Adrenal gland (tissue), 12 donors: ENCODE results near the gene CATSPERB. TPM values are rescaled to one million over a fixed set of nuclear protein-coding genes. Genes with fewer than 3 reads are reported as not detected.
"Not testable (repeated sequence)": the region's sequence is repeated elsewhere in the genome, so short reads cannot be mapped to it uniquely, and the experiment has no call there.

ENCODE experiments used
- DNase-seq, 7 donors: peaks; one replicate each; pipeline ENCODE4 v3.0.0-alpha.2; 2019 to 2020
- H3K27ac ChIP-seq, 5 donors: fragments of 200-600 bp; sonication (generic) in 4 of 5; 1 replicate in 3 of 5; 2 replicates in 2 of 5; pipeline versions ENCODE4 v1.5.1 to v1.8.0; 2016 to 2020; ENCODE audit warnings: mild to moderate bottlenecking in 1 of 5
- H3K27me3 ChIP-seq: fragments of 200-600 bp; 2 replicates; pipeline ENCODE4 v1.8.0; 2021
- H3K36me3 ChIP-seq, 2 donors: fragments of 200-600 bp; replicated peaks in 1 of 2; 1 replicate in 1 of 2; 2 replicates in 1 of 2; pipeline versions ENCODE4 v1.5.1 to v1.8.0; 2018 to 2022
- H3K4me1 ChIP-seq, 2 donors: fragments of 200-600 bp; replicated peaks in 1 of 2; 1 replicate in 1 of 2; 2 replicates in 1 of 2; pipeline versions ENCODE4 v1.5.1 to v1.8.0; 2018 to 2021
- H3K4me3 ChIP-seq, 4 donors: fragments of 200-600 bp; sonication (generic) in 3 of 4; one replicate each; pipeline ENCODE4 v1.5.1; 2016 to 2018
- H3K9me3 ChIP-seq, 3 donors: fragments of 200-600 bp; sonication (generic) in 1 of 3; replicated peaks in 1 of 3; 1 replicate in 2 of 3; 2 replicates in 1 of 3; pipeline versions ENCODE4 v1.5.1 to v1.8.0; 2016 to 2021
- POLR2A ChIP-seq, 2 donors: fragments of 450-650 bp; IDR thresholded peaks; one replicate each; pipeline ENCODE4 v1.6.1; 2017; ENCODE audit warnings: antibody characterized with exemption in 2 of 2, mild to moderate bottlenecking in 2 of 2, moderate library complexity in 1 of 2
- WGBS, 4 donors: extraction: QIAGEN DNeasy Blood & Tissue Kit in 2 of 4; methylation state at CpG; one replicate each; pipeline versions ENCODE4 v1.1.5 to v1.1.7; 2013 to 2017; 5-methylcytosine and 5-hydroxymethylcytosine counted together
- intact Hi-C, 2 donors: fragments of 100-400 bp; cut with DNase I; formaldehyde crosslinking; loops; one replicate each; pipeline versions ENCODE4 v1.14.1 to v1.15.0; 2022 to 2023
- polyA plus RNA-seq, 3 donors: library from polyadenylated mRNA; stranded (reverse); fragments of 200-250 nt in 2 of 3; fragments of 350-450 nt in 1 of 3; fragmentation: Illumina TruSeq in 1 of 3; extraction: RNeasy Lipid Tissue Mini Kit (QIAGEN cat#74804) in 1 of 3; gene quantifications; one replicate each; pipeline ENCODE4 v1.2.3, GENCODE V29; 2013 to 2014
- total RNA-seq, 9 donors: library from RNA; depleted of rRNA in 4 of 9; stranded (reverse); fragments of >200 nt in 4 of 9; fragments of 120-200 nt in 1 of 9; fragmentation: NEBNext Ultra II Directional in 1 of 9; extraction: Animal tissue kit (Norgen Biotek cat#: 25700) in 1 of 9; gene quantifications; one replicate each; pipeline versions ENCODE4 v1.1.0 to v1.2.4, GENCODE V29; 2013 to 2023
- TF ChIP-seq, protein P1 (sequence below), 6 experiments: fragments of 450-650 bp in 4 of 6; fragments of 200-600 bp in 2 of 6; sonication (generic) in 1 of 6; IDR thresholded peaks; 1 replicate in 5 of 6; 2 replicates in 1 of 6; pipeline versions ENCODE4 v1.5.1 to v1.8.0; 2016 to 2021; ENCODE audit warnings: antibody characterized with exemption in 6 of 6, mild to moderate bottlenecking in 2 of 6, moderate library complexity in 1 of 6
- donor health status: healthy with polysubstance abuse.
- donor health status: Bipolar disorder and iron deficiency.
- donor health status: DM: yes; HTN: yes; CAD: no.
- donor health status: DM: no; HTN: no; CAD: no.
- donor health status: DM: no; HTN: no; CAD: no.
- donor health status: DM: yes; HTN: yes; CAD: no.

CATSPERB gene
- total and polyA plus RNA-seq, 12 donors: 0.11 to 3.2 (median 0.70) TPM; not detected in 2

DNA sequence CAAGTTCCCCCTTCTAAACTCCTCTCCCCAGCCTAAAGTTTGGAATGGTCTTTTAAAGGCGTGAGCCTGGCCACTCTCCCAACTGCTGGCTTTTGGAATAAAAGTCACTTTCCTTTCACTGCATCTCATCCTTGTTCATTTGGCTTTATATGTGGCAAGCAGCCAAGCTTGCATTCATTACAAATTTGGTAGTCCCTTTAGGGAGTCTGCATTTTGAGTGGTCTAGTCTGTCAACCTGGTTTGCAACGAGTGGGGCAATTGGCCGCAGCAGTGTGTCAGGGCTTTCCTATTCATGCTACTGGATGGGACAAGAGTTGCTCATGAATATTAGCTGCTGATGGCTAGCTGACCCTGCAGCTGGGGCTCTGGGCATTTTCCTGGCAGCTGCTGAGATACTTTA lies 57.0 kb downstream of the CATSPERB start:
- no peaks in the 10 kb centered on the region for H3K27me3 ChIP-seq
- DNase-seq: no peak
- no peaks in the 10 kb centered on the region for H3K36me3 ChIP-seq
- H3K4me3 ChIP-seq: no peak overlapping the region
- no peak for TF ChIP-seq POLR2A (IDR thresholded peaks at IDR 0.05)
- TF ChIP-seq, protein P1, sequence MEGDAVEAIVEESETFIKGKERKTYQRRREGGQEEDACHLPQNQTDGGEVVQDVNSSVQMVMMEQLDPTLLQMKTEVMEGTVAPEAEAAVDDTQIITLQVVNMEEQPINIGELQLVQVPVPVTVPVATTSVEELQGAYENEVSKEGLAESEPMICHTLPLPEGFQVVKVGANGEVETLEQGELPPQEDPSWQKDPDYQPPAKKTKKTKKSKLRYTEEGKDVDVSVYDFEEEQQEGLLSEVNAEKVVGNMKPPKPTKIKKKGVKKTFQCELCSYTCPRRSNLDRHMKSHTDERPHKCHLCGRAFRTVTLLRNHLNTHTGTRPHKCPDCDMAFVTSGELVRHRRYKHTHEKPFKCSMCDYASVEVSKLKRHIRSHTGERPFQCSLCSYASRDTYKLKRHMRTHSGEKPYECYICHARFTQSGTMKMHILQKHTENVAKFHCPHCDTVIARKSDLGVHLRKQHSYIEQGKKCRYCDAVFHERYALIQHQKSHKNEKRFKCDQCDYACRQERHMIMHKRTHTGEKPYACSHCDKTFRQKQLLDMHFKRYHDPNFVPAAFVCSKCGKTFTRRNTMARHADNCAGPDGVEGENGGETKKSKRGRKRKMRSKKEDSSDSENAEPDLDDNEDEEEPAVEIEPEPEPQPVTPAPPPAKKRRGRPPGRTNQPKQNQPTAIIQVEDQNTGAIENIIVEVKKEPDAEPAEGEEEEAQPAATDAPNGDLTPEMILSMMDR (IDR thresholded peaks at IDR 0.05): no peak
- no peaks in the 10 kb centered on the region for H3K4me1 ChIP-seq
- H3K27ac ChIP-seq: no peak overlapping the region
- WGBS, 4 donors: 60 to 85% (median 75%) methylated on average over 3 of the region's 3 CpGs
- intact Hi-C loops: no loop called here
- no peaks in the 10 kb centered on the region for H3K9me3 ChIP-seq

DNA sequence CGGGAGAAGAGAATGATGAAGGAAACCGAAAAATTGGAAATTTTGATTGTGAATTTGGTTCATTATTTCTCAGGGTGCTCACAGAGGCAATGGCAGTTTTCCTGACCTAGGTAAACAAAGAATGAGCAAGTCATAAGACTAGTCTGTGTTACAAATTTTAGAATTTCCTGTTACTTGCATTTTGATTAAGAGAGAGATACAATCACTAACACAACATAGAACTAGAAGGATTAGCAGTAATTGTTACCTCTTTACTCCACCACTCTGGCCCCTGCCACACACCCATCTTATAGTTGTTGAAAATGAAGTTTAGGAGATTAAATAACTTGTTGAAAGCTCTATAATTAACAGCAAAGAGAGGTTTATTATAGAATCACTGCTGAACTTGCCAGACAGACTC lies 62.0 kb downstream of the CATSPERB start:
- DNase-seq: no peak
- no peaks in the 10 kb centered on the region for H3K27me3 ChIP-seq
- no peak overlapping the region for H3K27ac ChIP-seq
- WGBS, 4 donors: 75 to 79% (median 78%) methylated on average over 2 of the region's 2 CpGs
- no peaks in the 10 kb centered on the region for H3K4me1 ChIP-seq
- no peaks in the 10 kb centered on the region for H3K9me3 ChIP-seq
- no peaks in the 10 kb centered on the region for H3K36me3 ChIP-seq
- intact Hi-C loops: no loop called here
- H3K4me3 ChIP-seq: no peak overlapping the region
- TF ChIP-seq, protein P1 (IDR thresholded peaks at IDR 0.05): no peak
- TF ChIP-seq POLR2A (IDR thresholded peaks at IDR 0.05): no peak

DNA sequence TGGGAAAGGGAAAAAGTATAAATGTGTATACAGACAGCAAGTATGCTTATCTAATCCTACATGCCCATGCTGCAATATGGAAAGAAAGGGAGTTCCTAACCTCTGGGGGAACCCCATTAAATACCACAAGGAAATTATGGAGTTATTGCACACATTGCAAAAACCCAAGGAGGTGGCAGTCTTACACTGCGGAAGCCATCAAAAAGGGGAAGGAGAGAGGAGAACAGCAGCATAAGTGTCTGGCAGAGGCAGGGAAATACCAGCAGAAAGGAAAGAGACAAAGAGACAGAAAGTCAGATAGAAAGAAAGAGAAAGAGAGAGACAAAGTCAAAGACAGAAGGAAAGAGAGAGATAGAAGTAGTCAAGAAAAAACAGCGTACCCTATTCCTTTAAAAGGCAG lies 64.8 kb downstream of the CATSPERB start:
- DNase-seq, intact Hi-C loops, H3K27ac ChIP-seq, H3K27me3 ChIP-seq, H3K9me3 ChIP-seq, H3K4me3 ChIP-seq, H3K4me1 ChIP-seq, H3K36me3 ChIP-seq: not testable (repeated sequence)
- 70 to 86% (median 83%) methylated on average over 2 of the region's 2 CpGs for WGBS, 4 donors

DNA sequence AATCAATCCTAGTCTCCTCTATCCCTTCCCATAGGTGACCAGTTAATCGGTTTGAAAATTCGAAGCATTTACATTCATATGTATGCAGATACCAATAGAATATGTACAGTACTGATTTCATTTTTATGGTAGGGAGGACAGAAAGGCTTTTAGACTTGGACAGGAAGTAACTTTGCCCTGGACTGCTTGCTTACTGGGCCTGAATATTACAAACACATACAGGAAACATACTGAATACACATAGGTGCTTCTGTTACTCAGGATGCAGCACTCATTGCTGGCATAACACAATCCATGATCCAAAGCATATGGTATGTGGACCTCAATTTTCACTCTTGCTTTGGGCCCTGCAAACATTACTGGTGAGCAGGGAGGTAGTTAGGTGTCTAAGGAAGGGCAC lies 71.1 kb downstream of the CATSPERB start:
- Histone ChIP-seq H3K9me3 (no peaks in the 10 kb centered on the region), H3K27ac (no peak overlapping the region), H3K27me3 (no peaks in the 10 kb centered on the region), H3K36me3 (no peaks in the 10 kb centered on the region), H3K4me3 (no peak overlapping the region), H3K4me1 (no peaks in the 10 kb centered on the region)
- 37 to 99% (median 85%) methylated on average over 2 of the region's 2 CpGs for WGBS, 4 donors
- intact Hi-C loops: no loop called here
- DNase-seq: no peak
- TF ChIP-seq, protein P1 (IDR thresholded peaks at IDR 0.05): no peak
- no peak for TF ChIP-seq POLR2A (IDR thresholded peaks at IDR 0.05)

DNA sequence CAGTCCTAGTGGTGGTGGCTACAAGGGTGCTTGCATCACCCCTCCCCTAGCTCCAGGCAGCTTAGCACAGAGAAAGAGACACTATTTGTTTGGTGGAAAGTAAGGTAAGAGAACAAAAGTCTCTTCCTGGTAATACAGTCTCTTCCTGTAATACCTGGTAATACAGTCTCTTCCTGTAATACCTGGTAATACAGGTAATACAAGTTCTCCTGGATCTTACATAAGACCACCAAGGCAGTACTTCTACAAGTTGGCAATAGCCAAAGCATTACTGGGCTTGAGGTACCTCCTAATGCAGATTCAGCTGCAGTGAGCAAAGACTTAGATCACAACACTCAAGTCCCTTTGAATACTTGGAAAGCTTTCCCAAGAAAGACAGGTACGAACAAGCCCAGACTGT lies 77.0 kb downstream of the CATSPERB start:
- Histone ChIP-seq H3K4me3 (no peak overlapping the region), H3K9me3 (no peaks in the 10 kb centered on the region), H3K27ac (no peak overlapping the region), H3K4me1 (no peaks in the 10 kb centered on the region), H3K27me3 (no peaks in the 10 kb centered on the region), H3K36me3 (no peaks in the 10 kb centered on the region)
- no peak for DNase-seq
- intact Hi-C loops: loop anchor here in 1 of 2 donors (5.0 kb wide), 1 partner anchor 257 kb away; no protein-coding TSS in a partner anchor
- 79 to 96% (median 82%) methylated on average over 1 of the region's 1 CpG for WGBS, 4 donors
- TF ChIP-seq POLR2A (IDR thresholded peaks at IDR 0.05): no peak
- TF ChIP-seq, protein P1 (IDR thresholded peaks at IDR 0.05): no peak
